ENCODE measurements around the gene RNU5B-1. TPM values are rescaled to one million over a fixed set of nuclear protein-coding genes. Genes with fewer than 3 reads are reported as not detected.

The RNU5B-1 gene
- total and polyA plus RNA-seq, 2 experiments from 2014 or later = not detected

- TF ChIP-seq EZH2 (IDR thresholded peaks at IDR 0.05; ENCODE audit: borderline replicate concordance) = no peak
- no peak for TF ChIP-seq EZH2phosphoT487 (IDR thresholded peaks at IDR 0.05; ENCODE audit: low read depth, severe bottlenecking, unreplicated experiment)
- TF ChIP-seq CTCF (IDR thresholded peaks at IDR 0.05; ENCODE audit: poor library complexity) = no peak
- H2AFZ ChIP-seq = peak overlapping the region; percentile 90
These were observed 17.0 kb upstream of the RNU5B-1 start for GRCh38 chr15:65287520-65287855.

GRCh38 chr15:65289261-65289854, 15.1 kb upstream of the RNU5B-1 start:
- Histone ChIP-seq H3K36me3 (replicated peaks; ENCODE audit: insufficient read depth, low read depth) (no peaks in the 10 kb centered on the region), H3K27me3 (no peaks in the 10 kb centered on the region), H3K79me2 (peaks cover 14% of the 10 kb centered on the region), H3K9me2 (replicated peaks; ENCODE audit: insufficient read depth) (no peaks in the 10 kb centered on the region), H3K4me2 (no peak overlapping the region), H3K4me1 (ENCODE audit: insufficient read depth) (peaks cover 16% of the 10 kb centered on the region), H3K4me3 (no peak overlapping the region), H3K9me3 (ENCODE audit: low read depth) (no peaks in the 10 kb centered on the region), H4K20me1 (ENCODE audit: insufficient read depth, poor library complexity, severe bottlenecking) (no peaks in the 10 kb centered on the region), H3K27ac (no peak overlapping the region), H2AFZ (no peak overlapping the region)
- WGBS (ENCODE audit: low lambda C conversion rate, missing lambda C conversion rate) = 57% methylated on average over 7 of the region's 7 CpGs
- no peak for DNase-seq (ENCODE audit: low spot score)
- TF ChIP-seq EZH2 (IDR thresholded peaks at IDR 0.05; ENCODE audit: borderline replicate concordance) (no peak), EZH2phosphoT487 (IDR thresholded peaks at IDR 0.05; ENCODE audit: low read depth, severe bottlenecking, unreplicated experiment) (no peak), CTCF (IDR thresholded peaks at IDR 0.05; ENCODE audit: poor library complexity) (no peak)

More at GRCh38 chr15:65287520-65287855, 17.0 kb upstream of the RNU5B-1 start:
- no peak for DNase-seq (ENCODE audit: low spot score)
- Histone ChIP-seq H3K27me3 (no peaks in the 10 kb centered on the region), H3K4me1 (ENCODE audit: insufficient read depth) (peaks cover 16% of the 10 kb centered on the region), H3K9me3 (ENCODE audit: low read depth) (no peaks in the 10 kb centered on the region), H4K20me1 (ENCODE audit: insufficient read depth, poor library complexity, severe bottlenecking) (no peaks in the 10 kb centered on the region), H3K4me2 (peak overlapping the region; percentile 93), H3K36me3 (replicated peaks; ENCODE audit: insufficient read depth, low read depth) (no peaks in the 10 kb centered on the region), H3K79me2 (peaks cover 31% of the 10 kb centered on the region), H3K27ac (peak overlapping the region; percentile 65), H3K9me2 (replicated peaks; ENCODE audit: insufficient read depth) (no peaks in the 10 kb centered on the region), H3K4me3 (no peak overlapping the region)
- WGBS (ENCODE audit: low lambda C conversion rate, missing lambda C conversion rate) = 94% methylated on average over 3 of the region's 3 CpGs

GRCh38 chr15:65290228-65290627, 14.2 kb upstream of the RNU5B-1 start:
- Histone ChIP-seq H3K79me2 (peaks cover 5% of the 10 kb centered on the region), H3K9me2 (replicated peaks; ENCODE audit: insufficient read depth) (no peaks in the 10 kb centered on the region), H3K4me3 (no peak overlapping the region), H4K20me1 (ENCODE audit: insufficient read depth, poor library complexity, severe bottlenecking) (no peaks in the 10 kb centered on the region), H3K4me2 (no peak overlapping the region), H3K36me3 (replicated peaks; ENCODE audit: insufficient read depth, low read depth) (no peaks in the 10 kb centered on the region), H3K27me3 (no peaks in the 10 kb centered on the region), H3K4me1 (ENCODE audit: insufficient read depth) (peaks cover 12% of the 10 kb centered on the region), H2AFZ (no peak overlapping the region), H3K27ac (no peak overlapping the region), H3K9me3 (ENCODE audit: low read depth) (no peaks in the 10 kb centered on the region)
- TF ChIP-seq EZH2 (IDR thresholded peaks at IDR 0.05; ENCODE audit: borderline replicate concordance) (no peak), CTCF (IDR thresholded peaks at IDR 0.05; ENCODE audit: poor library complexity) (no peak), EZH2phosphoT487 (IDR thresholded peaks at IDR 0.05; ENCODE audit: low read depth, severe bottlenecking, unreplicated experiment) (no peak)
- DNase-seq (ENCODE audit: low spot score) = no peak
- 94% methylated on average over 7 of the region's 7 CpGs for WGBS (ENCODE audit: low lambda C conversion rate, missing lambda C conversion rate)
